ENCODE results near the gene ERCC4. TPM values are rescaled to one million over a fixed set of nuclear protein-coding genes. Genes with fewer than 3 reads are reported as not detected.

ERCC4 gene
- total RNA-seq, 1 experiment from 2014 or later = 10.3 TPM

- Mint-ChIP-seq H3K27ac (ENCODE audit: low read depth, unreplicated experiment) (no peak overlapping the region), H3K4me1 (ENCODE audit: insufficient read depth, unreplicated experiment) (no peaks in the 10 kb centered on the region), H3K36me3 (ENCODE audit: insufficient read depth, unreplicated experiment) (no peaks in the 10 kb centered on the region), H3K9me3 (ENCODE audit: unreplicated experiment) (peaks cover under 1% of the 10 kb centered on the region), H3K27me3 (ENCODE audit: insufficient read depth, unreplicated experiment) (no peaks in the 10 kb centered on the region), H3K4me3 (ENCODE audit: unreplicated experiment) (no peak overlapping the region)
- intact Hi-C loops (cut with micrococcal nuclease) = no loop called here
- ChIA-PET CTCF (interaction anchor here (0.6 kb wide), 1 partner anchor 28 kb away, joined by 3 read pairs; no protein-coding TSS in a partner anchor), POLR2A (no interaction called here)
- no peak for TF ChIP-seq CTCF (IDR thresholded peaks at IDR 0.05; ENCODE audit: unreplicated experiment)
- no TSS peak for BruUV-seq (replicated peaks)
- DNase-seq (ENCODE audit: unreplicated experiment) = no peak
These were observed 64.8 kb downstream of the ERCC4 start for GRCh38 chr16:13984794-13985193.

- BruUV-seq (replicated peaks) = no TSS peak
- H3K36me3 Mint-ChIP-seq (ENCODE audit: insufficient read depth, unreplicated experiment) = no peaks in the 10 kb centered on the region
- no peak overlapping the region for H3K4me3 Mint-ChIP-seq (ENCODE audit: unreplicated experiment)
- DNase-seq (ENCODE audit: unreplicated experiment) = no peak
- H3K9me3 Mint-ChIP-seq (ENCODE audit: unreplicated experiment) = no peaks in the 10 kb centered on the region
- H3K27ac Mint-ChIP-seq (ENCODE audit: low read depth, unreplicated experiment) = no peak overlapping the region
- TF ChIP-seq CTCF (IDR thresholded peaks at IDR 0.05; ENCODE audit: unreplicated experiment) = no peak
- intact Hi-C loops (cut with micrococcal nuclease) = no loop called here
- ChIA-PET CTCF (no interaction called here), POLR2A (interaction anchor here (0.8 kb wide), 1 partner anchor 12 kb away, joined by 3 read pairs; no protein-coding TSS in a partner anchor)
- H3K27me3 Mint-ChIP-seq (ENCODE audit: insufficient read depth, unreplicated experiment) = no peaks in the 10 kb centered on the region
- no peaks in the 10 kb centered on the region for H3K4me1 Mint-ChIP-seq (ENCODE audit: insufficient read depth, unreplicated experiment)
These were observed 68.1 kb downstream of the ERCC4 start for GRCh38 chr16:13988038-13988437.

- ChIA-PET POLR2A (no interaction called here), CTCF (no interaction called here)
- Mint-ChIP-seq H3K27me3 (ENCODE audit: insufficient read depth, unreplicated experiment) (no peaks in the 10 kb centered on the region), H3K36me3 (ENCODE audit: insufficient read depth, unreplicated experiment) (no peaks in the 10 kb centered on the region), H3K4me1 (ENCODE audit: insufficient read depth, unreplicated experiment) (no peaks in the 10 kb centered on the region), H3K9me3 (ENCODE audit: unreplicated experiment) (peaks cover 7% of the 10 kb centered on the region), H3K27ac (ENCODE audit: low read depth, unreplicated experiment) (no peak overlapping the region), H3K4me3 (ENCODE audit: unreplicated experiment) (no peak overlapping the region)
- no peak for TF ChIP-seq CTCF (IDR thresholded peaks at IDR 0.05; ENCODE audit: unreplicated experiment)
- DNase-seq (ENCODE audit: unreplicated experiment) = no peak
- intact Hi-C loops (cut with micrococcal nuclease) = no loop called here
- no TSS peak for BruUV-seq (replicated peaks)
These were observed 72.4 kb downstream of the ERCC4 start for GRCh38 chr16:13992322-13992721.

GRCh38 chr16:13992976-13993375 is 73.0 kb downstream of the ERCC4 start:
- Mint-ChIP-seq H3K9me3 (ENCODE audit: unreplicated experiment) (peaks cover 7% of the 10 kb centered on the region), H3K27me3 (ENCODE audit: insufficient read depth, unreplicated experiment) (no peaks in the 10 kb centered on the region), H3K4me3 (ENCODE audit: unreplicated experiment) (no peak overlapping the region), H3K4me1 (ENCODE audit: insufficient read depth, unreplicated experiment) (peaks cover 4% of the 10 kb centered on the region), H3K27ac (ENCODE audit: low read depth, unreplicated experiment) (no peak overlapping the region), H3K36me3 (ENCODE audit: insufficient read depth, unreplicated experiment) (no peaks in the 10 kb centered on the region)
- BruUV-seq (replicated peaks) = no TSS peak
- CTCF ChIA-PET = no interaction called here
- DNase-seq (ENCODE audit: unreplicated experiment) = no peak
- TF ChIP-seq CTCF (IDR thresholded peaks at IDR 0.05; ENCODE audit: unreplicated experiment) = no peak
- POLR2A ChIA-PET = no interaction called here
- intact Hi-C loops (cut with micrococcal nuclease) = no loop called here

Measured in MCF 10A (cell line).